ENCODE results near the gene DEF6.
"Not testable (repeated sequence)": the region's sequence is repeated elsewhere in the genome, so short reads cannot be mapped to it uniquely, and the experiment has no call there.

Gene DEF6

GRCh38 chr6:35319346-35320030, 21.9 kb downstream of the DEF6 start:
- no peak overlapping the region for H3K4me2 ChIP-seq
- no peak for TF ChIP-seq Cebpa-rat (IDR thresholded peaks at IDR 0.05)
- no peak overlapping the region for H3K9ac ChIP-seq
- H3K9me3 ChIP-seq (replicated peaks in 1 of 11), result no peaks in the 10 kb centered on the region
- peaks cover 0 to 20% (median 0%) of the 10 kb centered on the region in 10 experiments; a peak in 4 of 20 replicates for H3K4me1 ChIP-seq
- peaks cover 84 to 98% (median 93%) of the 10 kb centered on the region in 11 experiments for H3K36me3 ChIP-seq
- no peaks in the 10 kb centered on the region for H3K27me3 ChIP-seq
- H4K20me1 ChIP-seq, result peaks cover 0 to 14% (median 0%) of the 10 kb centered on the region in 11 experiments; a peak in 3 of 22 replicates
- H3K4me3 ChIP-seq, result no peak overlapping the region
- H3K27ac ChIP-seq, result no peak overlapping the region

- H3K36me3 ChIP-seq, result peaks cover 84 to 100% (median 96%) of the 10 kb centered on the region in 11 experiments
- no peak for TF ChIP-seq Cebpa-rat (IDR thresholded peaks at IDR 0.05)
Measured at GRCh38 chr6:35320031-35320410, 22.4 kb downstream of the DEF6 start.

GRCh38 chr6:35321091-35321490, 23.5 kb downstream of the DEF6 start:
- Histone ChIP-seq H3K27me3 (no peaks in the 10 kb centered on the region), H3K4me1 (peaks cover 0 to 6% (median 0%) of the 10 kb centered on the region in 10 experiments; a peak in 2 of 20 replicates), H3K4me3 (no peak overlapping the region), H3K9ac (no peak overlapping the region), H3K4me2 (no peak overlapping the region), H3K9me3 (replicated peaks in 1 of 11) (no peaks in the 10 kb centered on the region), H3K27ac (no peak overlapping the region), H4K20me1 (peaks cover 0 to 14% (median 0%) of the 10 kb centered on the region in 11 experiments; a peak in 3 of 22 replicates), H3K36me3 (peaks cover 79 to 97% (median 92%) of the 10 kb centered on the region in 11 experiments)
- no peak for TF ChIP-seq Cebpa-rat (IDR thresholded peaks at IDR 0.05)

More at GRCh38 chr6:35320031-35320410, 22.4 kb downstream of the DEF6 start:
- no peaks in the 10 kb centered on the region for H3K27me3 ChIP-seq
- H3K9ac ChIP-seq, result no peak overlapping the region
- no peaks in the 10 kb centered on the region for H3K9me3 ChIP-seq (replicated peaks in 1 of 11)
- peaks cover 0 to 14% (median 0%) of the 10 kb centered on the region in 10 experiments; a peak in 4 of 20 replicates for H3K4me1 ChIP-seq
- no peak overlapping the region for H3K27ac ChIP-seq
- H3K4me3 ChIP-seq, result no peak overlapping the region
- no peak overlapping the region for H3K4me2 ChIP-seq
- H4K20me1 ChIP-seq, result peaks cover 0 to 14% (median 0%) of the 10 kb centered on the region in 11 experiments; a peak in 3 of 22 replicates

- TF ChIP-seq Cebpa-rat (IDR thresholded peaks at IDR 0.05), result no peak
- Histone ChIP-seq H3K4me3 (no peak overlapping the region), H3K27ac (0 out of 22 replicates have a peak overlapping the region, but pooled peaks of 1 of the 11 experiments have one; percentile 10)
Measured at GRCh38 chr6:35327349-35328027, 29.9 kb downstream of the DEF6 start.

GRCh38 chr6:35328108-35328723, 30.6 kb downstream of the DEF6 start:
- H3K9ac ChIP-seq, result no peak overlapping the region
- TF ChIP-seq Cebpa-rat (IDR thresholded peaks at IDR 0.05), result no peak
- no peaks in the 10 kb centered on the region for H4K20me1 ChIP-seq
- H3K27me3 ChIP-seq, result no peaks in the 10 kb centered on the region
- peaks cover 19 to 36% (median 23%) of the 10 kb centered on the region in 11 experiments for H3K36me3 ChIP-seq
- 0 out of 22 replicates have a peak overlapping the region, but pooled peaks of 1 of the 11 experiments have one; percentile 10 for H3K27ac ChIP-seq
- peaks cover 0 to 22% (median 10%) of the 10 kb centered on the region in 11 experiments; a peak in 13 of 22 replicates for H3K9me3 ChIP-seq (replicated peaks in 1 of 11)
- H3K4me1 ChIP-seq, result peaks cover 12 to 23% (median 20%) of the 10 kb centered on the region in 10 experiments; a peak in 19 of 20 replicates
- H3K4me2 ChIP-seq, result peak overlapping the region in 10 of 11 experiments; percentile 9 to 56 (median 30); a peak in 15 of 22 replicates
- H3K4me3 ChIP-seq, result no peak overlapping the region

More at GRCh38 chr6:35327349-35328027, 29.9 kb downstream of the DEF6 start:
- Histone ChIP-seq H3K36me3 (peaks cover 26 to 43% (median 30%) of the 10 kb centered on the region in 11 experiments), H3K9ac (peak overlapping the region in 2 of 11 experiments; percentile 26 to 31; a peak in 1 of 22 replicates), H3K4me2 (peak overlapping the region; percentile 9 to 56 (median 29); a peak in 18 of 22 replicates), H4K20me1 (no peaks in the 10 kb centered on the region), H3K4me1 (peaks cover 12 to 23% (median 20%) of the 10 kb centered on the region in 10 experiments; a peak in 19 of 20 replicates), H3K27me3 (no peaks in the 10 kb centered on the region), H3K9me3 (replicated peaks in 1 of 11) (peaks cover 0 to 20% (median 10%) of the 10 kb centered on the region in 11 experiments; a peak in 13 of 22 replicates)

- Histone ChIP-seq H3K36me3 (peaks cover 13 to 28% (median 19%) of the 10 kb centered on the region in 11 experiments; a peak in 21 of 22 replicates), H3K4me1 (peaks cover 12 to 23% (median 20%) of the 10 kb centered on the region in 10 experiments; a peak in 19 of 20 replicates), H3K9me3 (replicated peaks in 1 of 11) (peaks cover 0 to 22% (median 10%) of the 10 kb centered on the region in 11 experiments; a peak in 14 of 22 replicates)
- H3K4me3 ChIP-seq, H3K27me3 ChIP-seq, H4K20me1 ChIP-seq, H3K27ac ChIP-seq, H3K4me2 ChIP-seq, H3K9ac ChIP-seq: not testable (repeated sequence)
Measured at GRCh38 chr6:35328965-35329364, 31.3 kb downstream of the DEF6 start.

GRCh38 chr6:35330541-35331119, 33.0 kb downstream of the DEF6 start:
- Histone ChIP-seq H4K20me1 (no peaks in the 10 kb centered on the region), H3K9me3 (replicated peaks in 1 of 11) (peaks cover 0 to 22% (median 13%) of the 10 kb centered on the region in 11 experiments; a peak in 14 of 22 replicates), H3K4me1 (peaks cover 12 to 25% (median 20%) of the 10 kb centered on the region in 10 experiments; a peak in 19 of 20 replicates), H3K27me3 (no peaks in the 10 kb centered on the region), H3K4me2 (no peak overlapping the region), H3K36me3 (peaks cover 0 to 12% (median 8%) of the 10 kb centered on the region in 11 experiments; a peak in 10 of 22 replicates), H3K27ac (no peak overlapping the region), H3K9ac (no peak overlapping the region), H3K4me3 (no peak overlapping the region)
- no peak for TF ChIP-seq Cebpa-rat (IDR thresholded peaks at IDR 0.05)

GRCh38 chr6:35332074-35332887, 34.7 kb downstream of the DEF6 start:
- not testable (repeated sequence) for H4K20me1 ChIP-seq, H3K4me3 ChIP-seq

More at GRCh38 chr6:35332074-35332887, 34.7 kb downstream of the DEF6 start:
- peak overlapping the region in 4 of 11 experiments; percentile 3 to 59 (median 31); a peak in 2 of 22 replicates for H3K4me2 ChIP-seq
- H3K4me1 ChIP-seq, result peaks cover 8 to 31% (median 16%) of the 10 kb centered on the region in 10 experiments; a peak in 19 of 20 replicates
- peaks cover 0 to 22% (median 13%) of the 10 kb centered on the region in 11 experiments; a peak in 14 of 22 replicates for H3K9me3 ChIP-seq (replicated peaks in 1 of 11)
- H3K36me3 ChIP-seq, result peaks cover 0 to 12% (median 7%) of the 10 kb centered on the region in 11 experiments; a peak in 9 of 22 replicates
- not testable (repeated sequence) for H3K27ac ChIP-seq, H3K9ac ChIP-seq, H3K27me3 ChIP-seq
